ENCODE results near the gene ADAMTS1.

The ADAMTS1 gene

GRCh38 chr21:26795412-26795805 lies 49.8 kb downstream of the ADAMTS1 start:
- H3K27me3 ChIP-seq (ENCODE audit: low read length): no peaks in the 10 kb centered on the region
- H3K9ac ChIP-seq (ENCODE audit: low read length): no peak overlapping the region
- H3K4me3 ChIP-seq (ENCODE audit: insufficient read depth, low read length, poor library complexity, severe bottlenecking): no peak overlapping the region

GRCh38 chr21:26794597-26795411 lies 50.4 kb downstream of the ADAMTS1 start:
- Histone ChIP-seq H3K9me3 (ENCODE audit: insufficient read depth, low read length) (no peaks in the 10 kb centered on the region), H3F3A (ENCODE audit: insufficient read depth) (no peaks in the 10 kb centered on the region), H3K4me3 (ENCODE audit: insufficient read depth, low read length, poor library complexity, severe bottlenecking) (no peak overlapping the region), H2AFZ (ENCODE audit: low read depth, low read length, severe bottlenecking) (no peak overlapping the region), H3K9ac (ENCODE audit: low read length) (no peak overlapping the region), H3K79me2 (ENCODE audit: insufficient read depth, low read length) (no peaks in the 10 kb centered on the region), H3K27me3 (ENCODE audit: low read length) (no peaks in the 10 kb centered on the region), H3K9me2 (replicated peaks; ENCODE audit: insufficient read depth, low read length) (no peaks in the 10 kb centered on the region), H3K36me3 (ENCODE audit: low read length) (no peaks in the 10 kb centered on the region), H4K20me1 (ENCODE audit: low read depth, low read length) (no peaks in the 10 kb centered on the region), H3K4me2 (ENCODE audit: low read depth, low read length, poor library complexity, severe bottlenecking) (no peak overlapping the region), H3K27ac (ENCODE audit: low read depth, low read length) (no peak overlapping the region)
- TF ChIP-seq CTCF (IDR thresholded peaks at IDR 0.05; ENCODE audit: insufficient read depth, low read length, poor library complexity, severe bottlenecking) (no peak), EZH2phosphoT487 (conservative IDR thresholded peaks at IDR 0.05; ENCODE audit: low read length) (no peak)

More at GRCh38 chr21:26795412-26795805, 49.8 kb downstream of the ADAMTS1 start:
- no peaks in the 10 kb centered on the region for H4K20me1 ChIP-seq (ENCODE audit: low read depth, low read length)
- H3K79me2 ChIP-seq (ENCODE audit: insufficient read depth, low read length): no peaks in the 10 kb centered on the region
- TF ChIP-seq EZH2phosphoT487 (conservative IDR thresholded peaks at IDR 0.05; ENCODE audit: low read length): no peak
- no peak for TF ChIP-seq CTCF (IDR thresholded peaks at IDR 0.05; ENCODE audit: insufficient read depth, low read length, poor library complexity, severe bottlenecking)
- no peaks in the 10 kb centered on the region for H3K9me3 ChIP-seq (ENCODE audit: insufficient read depth, low read length)
- H3K9me2 ChIP-seq (replicated peaks; ENCODE audit: insufficient read depth, low read length): no peaks in the 10 kb centered on the region
- no peaks in the 10 kb centered on the region for H3F3A ChIP-seq (ENCODE audit: insufficient read depth)
- no peak overlapping the region for H2AFZ ChIP-seq (ENCODE audit: low read depth, low read length, severe bottlenecking)
- no peaks in the 10 kb centered on the region for H3K36me3 ChIP-seq (ENCODE audit: low read length)
- no peak overlapping the region for H3K4me2 ChIP-seq (ENCODE audit: low read depth, low read length, poor library complexity, severe bottlenecking)
- no peak overlapping the region for H3K27ac ChIP-seq (ENCODE audit: low read depth, low read length)

GRCh38 chr21:26790296-26790695 lies 54.9 kb downstream of the ADAMTS1 start:
- H3K4me3 ChIP-seq (ENCODE audit: insufficient read depth, low read length, poor library complexity, severe bottlenecking): no peak overlapping the region
- H3K4me2 ChIP-seq (ENCODE audit: low read depth, low read length, poor library complexity, severe bottlenecking): no peak overlapping the region
- H3K36me3 ChIP-seq (ENCODE audit: low read length): no peaks in the 10 kb centered on the region
- H3K27ac ChIP-seq (ENCODE audit: low read depth, low read length): no peak overlapping the region
- H4K20me1 ChIP-seq (ENCODE audit: low read depth, low read length): no peaks in the 10 kb centered on the region
- TF ChIP-seq EZH2phosphoT487 (conservative IDR thresholded peaks at IDR 0.05; ENCODE audit: low read length): no peak
- no peak for TF ChIP-seq CTCF (IDR thresholded peaks at IDR 0.05; ENCODE audit: insufficient read depth, low read length, poor library complexity, severe bottlenecking)
- H3K9me2 ChIP-seq (replicated peaks; ENCODE audit: insufficient read depth, low read length): no peaks in the 10 kb centered on the region
- H3K9ac ChIP-seq (ENCODE audit: low read length): no peak overlapping the region
- no peaks in the 10 kb centered on the region for H3K79me2 ChIP-seq (ENCODE audit: insufficient read depth, low read length)
- no peak overlapping the region for H2AFZ ChIP-seq (ENCODE audit: low read depth, low read length, severe bottlenecking)
- no peaks in the 10 kb centered on the region for H3K27me3 ChIP-seq (ENCODE audit: low read length)
- no peaks in the 10 kb centered on the region for H3F3A ChIP-seq (ENCODE audit: insufficient read depth)
- H3K9me3 ChIP-seq (ENCODE audit: insufficient read depth, low read length): no peaks in the 10 kb centered on the region

Data from SU-DHL-6 (cell line).